Measurements from ENCODE around the gene SPDL1. TPM values are rescaled to one million over a fixed set of nuclear protein-coding genes. Genes with fewer than 3 reads are reported as not detected.

Gene SPDL1
- total and polyA plus RNA-seq, 2 of the 8 experiments (the other 6 are each of a cell fraction or from before 2014, with no cell fraction given): 16.9 to 44.5 TPM

DNA sequence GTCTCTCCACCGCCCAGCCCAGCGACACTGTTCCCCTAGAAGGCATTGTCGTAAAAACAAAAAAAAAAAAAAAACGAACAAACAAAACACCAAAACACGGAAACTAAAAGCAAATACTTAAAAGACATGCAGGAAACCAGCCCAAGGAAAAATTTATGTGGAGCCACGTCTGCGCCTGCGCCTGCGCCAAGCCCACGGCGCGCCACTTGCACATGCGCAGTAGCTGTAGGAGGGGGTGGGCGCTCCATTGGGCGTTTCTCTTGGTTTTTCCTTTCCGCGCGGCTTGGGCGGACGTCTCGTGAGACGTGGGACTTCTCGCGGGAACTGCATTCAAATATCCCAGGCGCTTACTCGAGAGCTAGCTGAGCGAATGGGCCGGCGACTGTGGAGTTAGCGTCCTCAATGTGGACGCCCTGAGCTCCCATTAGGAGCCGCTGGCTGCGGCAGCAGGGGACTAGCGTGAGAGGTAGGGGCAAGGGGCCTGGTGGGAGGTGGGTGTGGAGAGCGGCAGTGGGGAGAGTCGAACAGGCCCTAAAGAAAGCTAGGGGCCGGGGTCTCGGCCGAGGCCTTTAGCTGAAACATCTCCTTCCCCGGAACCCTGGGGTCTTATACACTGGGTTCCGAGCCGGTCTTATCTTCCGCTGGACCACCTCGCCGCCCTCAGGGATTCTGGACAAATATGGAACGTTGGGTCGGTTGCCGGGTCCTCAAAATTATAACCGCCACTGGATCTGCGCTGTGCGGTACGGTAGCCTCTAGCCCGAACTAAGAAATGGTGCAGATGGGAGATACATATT is at the start of gene SPDL1 (continued):
- no peak for TF ChIP-seq HDAC2 (IDR thresholded peaks at IDR 0.05; ENCODE audit: borderline replicate concordance in 1 of 2, low read depth in 2 of 2, low read length in 2 of 2)
- TF ChIP-seq TAF1 (IDR thresholded peaks at IDR 0.05; ENCODE audit: low read depth, low read length): peak; percentile 95
- no peak for TF ChIP-seq NANOG (IDR thresholded peaks at IDR 0.05; ENCODE audit: insufficient read depth, low read depth, low read length, poor library complexity, severe bottlenecking)
- TF ChIP-seq CBX5 (IDR thresholded peaks at IDR 0.05; ENCODE audit: low read depth, low read length): no peak
- no peak for TF ChIP-seq GABPA (IDR thresholded peaks at IDR 0.05; ENCODE audit: borderline replicate concordance, insufficient read depth, low read length)
- TF ChIP-seq EP300 (IDR thresholded peaks at IDR 0.05; ENCODE audit: borderline replicate concordance in 1 of 2, low read depth in 2 of 2, low read length in 2 of 2): no peak
- TF ChIP-seq KDM5A (IDR thresholded peaks at IDR 0.05; ENCODE audit: low read length): peak; percentile 69; the same call in 1 of the 2 replicates
- TF ChIP-seq ZNF274 (IDR thresholded peaks at IDR 0.05; ENCODE audit: borderline replicate concordance, extremely low read depth, low read length): no peak
- no peak for TF ChIP-seq E2F6 (IDR thresholded peaks at IDR 0.05)
- peak; percentile 97 for TF ChIP-seq CHD2 (IDR thresholded peaks at IDR 0.05; ENCODE audit: low read length)
- TF ChIP-seq NRF1 (IDR thresholded peaks at IDR 0.05; ENCODE audit: low read depth, low read length): peak; percentile 93
- TF ChIP-seq JUND (IDR thresholded peaks at IDR 0.05; ENCODE audit: low read length): no peak
- TF ChIP-seq, protein P1, sequence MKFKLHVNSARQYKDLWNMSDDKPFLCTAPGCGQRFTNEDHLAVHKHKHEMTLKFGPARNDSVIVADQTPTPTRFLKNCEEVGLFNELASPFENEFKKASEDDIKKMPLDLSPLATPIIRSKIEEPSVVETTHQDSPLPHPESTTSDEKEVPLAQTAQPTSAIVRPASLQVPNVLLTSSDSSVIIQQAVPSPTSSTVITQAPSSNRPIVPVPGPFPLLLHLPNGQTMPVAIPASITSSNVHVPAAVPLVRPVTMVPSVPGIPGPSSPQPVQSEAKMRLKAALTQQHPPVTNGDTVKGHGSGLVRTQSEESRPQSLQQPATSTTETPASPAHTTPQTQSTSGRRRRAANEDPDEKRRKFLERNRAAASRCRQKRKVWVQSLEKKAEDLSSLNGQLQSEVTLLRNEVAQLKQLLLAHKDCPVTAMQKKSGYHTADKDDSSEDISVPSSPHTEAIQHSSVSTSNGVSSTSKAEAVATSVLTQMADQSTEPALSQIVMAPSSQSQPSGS (IDR thresholded peaks at IDR 0.05; ENCODE audit: low read length): no peak
- TF ChIP-seq, protein P2, sequence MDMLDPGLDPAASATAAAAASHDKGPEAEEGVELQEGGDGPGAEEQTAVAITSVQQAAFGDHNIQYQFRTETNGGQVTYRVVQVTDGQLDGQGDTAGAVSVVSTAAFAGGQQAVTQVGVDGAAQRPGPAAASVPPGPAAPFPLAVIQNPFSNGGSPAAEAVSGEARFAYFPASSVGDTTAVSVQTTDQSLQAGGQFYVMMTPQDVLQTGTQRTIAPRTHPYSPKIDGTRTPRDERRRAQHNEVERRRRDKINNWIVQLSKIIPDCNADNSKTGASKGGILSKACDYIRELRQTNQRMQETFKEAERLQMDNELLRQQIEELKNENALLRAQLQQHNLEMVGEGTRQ (IDR thresholded peaks at IDR 0.05; ENCODE audit: low read length): no peak
- peak; percentile 89 to 93 for TF ChIP-seq POLR2A (IDR thresholded peaks at IDR 0.05; ENCODE audit: control extremely low read depth in 1 of 2, low read depth in 2 of 2, low read length in 2 of 2)
- TF ChIP-seq, protein P3, sequence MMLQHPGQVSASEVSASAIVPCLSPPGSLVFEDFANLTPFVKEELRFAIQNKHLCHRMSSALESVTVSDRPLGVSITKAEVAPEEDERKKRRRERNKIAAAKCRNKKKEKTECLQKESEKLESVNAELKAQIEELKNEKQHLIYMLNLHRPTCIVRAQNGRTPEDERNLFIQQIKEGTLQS (IDR thresholded peaks at IDR 0.05; ENCODE audit: insufficient read depth, low read depth, low read length): no peak
- TF ChIP-seq BACH1 (IDR thresholded peaks at IDR 0.05; ENCODE audit: low read length): peak; percentile 18
- no peak for TF ChIP-seq BCL11A (IDR thresholded peaks at IDR 0.05; ENCODE audit: low read depth in 2 of 2, low read length in 2 of 2)
- no peak for TF ChIP-seq RXRA (IDR thresholded peaks at IDR 0.05; ENCODE audit: insufficient read depth, low read depth, low read length)
